Measurements from ENCODE around the gene ATP6V0C.

GRCh38 chr16:2507665-2508064, 6.1 kb upstream of the ATP6V0C start:
- TF ChIP-seq POLR2A (IDR thresholded peaks at IDR 0.05) (no peak), CTCF (IDR thresholded peaks at IDR 0.05) (no peak)

Data from testis (tissue), 2 donors.